Fibroblast of villous mesenchyme (primary cell): ENCODE results near the gene FGFR4. TPM values are rescaled to one million over a fixed set of nuclear protein-coding genes. Genes with fewer than 3 reads are reported as not detected.

Experiments used
- DNase-seq: peaks from one replicate; pipeline ENCODE4 v3.0.0-alpha.2; 2010; ENCODE audit warnings: low read depth
- H3K4me3 ChIP-seq: 2 replicates; pipeline ENCODE4 v1.5.1; 2011; ENCODE audit warnings: low read depth, mild to moderate bottlenecking, low read length
- CTCF ChIP-seq: IDR thresholded peaks from 2 replicates; pipeline ENCODE4 v1.5.1; 2012; ENCODE audit warnings: low read depth, mild to moderate bottlenecking, low read length; ENCODE audit not compliant: insufficient read depth
- total RNA-seq: library from RNA; depleted of rRNA; stranded (reverse); fragments of >200 nt; gene quantifications from 2 replicates; pipeline ENCODE4 v1.2.3, GENCODE V29; 2012

Gene FGFR4
- total RNA-seq, 1 donor, result 1.3 TPM

DNA sequence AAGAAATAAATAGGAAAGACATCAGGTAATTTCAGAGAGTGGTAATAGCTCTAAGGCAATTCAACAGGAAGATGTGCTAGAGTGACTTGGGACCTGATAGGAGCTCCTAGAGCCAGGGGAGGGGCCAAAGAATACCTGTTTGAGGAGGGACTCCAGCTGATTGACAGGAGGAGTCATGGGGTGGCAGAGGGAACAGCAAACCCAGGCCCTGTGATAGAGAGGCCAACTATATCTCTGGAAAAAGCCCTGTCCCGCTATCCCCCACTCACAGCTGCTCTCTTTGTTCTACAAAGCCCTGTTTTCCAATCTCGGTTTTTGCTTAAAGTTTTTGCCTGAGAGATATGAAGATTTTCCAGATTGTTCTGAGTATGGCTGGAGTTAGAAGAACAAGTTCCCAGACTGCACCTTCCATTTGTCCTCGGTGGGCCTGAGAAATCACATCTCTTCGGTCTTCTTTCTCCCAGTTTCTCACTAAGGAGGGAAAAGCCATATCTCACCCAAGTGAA, 37.8 kb downstream of the FGFR4 start:
- no peak for DNase-seq
- no peak for TF ChIP-seq CTCF
- H3K4me3 ChIP-seq, result no peak overlapping the region

DNA sequence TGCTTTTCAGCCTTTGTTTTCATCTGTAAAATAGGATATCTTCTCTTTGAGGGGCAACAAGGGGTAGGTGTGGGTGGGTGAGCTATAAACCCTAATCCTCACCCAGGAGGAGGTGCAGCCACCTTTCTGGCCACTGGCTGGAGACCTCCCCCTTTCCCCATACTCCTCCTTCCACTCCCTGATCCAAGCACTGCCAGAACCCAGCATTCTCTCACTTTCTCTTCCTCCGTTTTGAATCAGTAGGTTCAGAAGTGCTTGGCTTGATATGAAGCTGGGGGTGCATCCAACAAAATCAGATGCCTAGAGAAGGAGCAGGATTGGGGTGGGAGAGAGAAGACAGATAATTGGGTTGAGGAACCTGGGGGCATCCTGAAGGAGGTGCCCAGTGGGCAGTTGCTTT, 40.1 kb downstream of the FGFR4 start:
- no peak overlapping the region for H3K4me3 ChIP-seq
- DNase-seq, result no peak
- no peak for TF ChIP-seq CTCF

- no peak overlapping the region for H3K4me3 ChIP-seq
- no peak for DNase-seq
- no peak for TF ChIP-seq CTCF
Measured at GRCh38 chr5:177128551-177128981, 41.9 kb downstream of the FGFR4 start.

DNA sequence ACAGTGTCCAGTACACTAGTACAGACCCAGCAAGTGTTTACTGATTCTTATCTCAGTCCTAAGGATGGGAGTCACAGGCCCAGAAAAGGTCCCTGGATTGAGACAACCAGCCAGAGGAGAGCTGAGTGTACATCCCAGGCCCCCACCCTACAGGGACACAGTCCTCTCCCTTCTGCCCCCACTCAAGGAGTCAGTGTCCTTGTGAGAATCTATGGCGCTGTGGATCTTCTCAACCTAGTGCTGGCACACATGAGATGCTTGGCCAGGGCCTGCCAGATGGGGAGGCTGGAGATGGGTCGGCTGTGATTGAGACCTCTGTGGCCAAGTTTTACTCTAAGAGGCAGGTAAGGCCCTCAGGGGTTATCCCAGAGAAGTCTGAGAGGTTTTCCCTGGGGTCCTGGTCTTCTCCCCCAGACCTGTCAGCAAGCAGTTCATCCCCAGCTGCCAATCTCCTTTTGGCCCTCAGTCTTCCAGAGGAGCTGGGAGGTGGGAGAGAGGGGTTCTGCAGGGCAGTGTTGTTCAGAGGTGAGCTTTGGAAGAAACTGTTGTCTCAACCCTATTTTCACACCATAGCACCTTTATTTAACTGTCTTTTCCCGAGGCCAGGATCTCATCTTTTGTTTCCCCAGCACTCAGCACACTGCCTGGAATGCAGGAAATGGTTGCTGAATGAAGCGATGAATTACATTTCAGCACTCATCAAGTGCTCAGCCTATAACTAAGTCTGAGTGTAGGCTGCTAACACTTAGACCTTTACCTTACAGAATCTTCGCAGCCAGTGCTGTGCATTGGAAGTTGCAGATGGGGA, 43.7 kb downstream of the FGFR4 start:
- no peak for TF ChIP-seq CTCF
- H3K4me3 ChIP-seq, result no peak overlapping the region
- DNase-seq, result peak; percentile 24

DNA sequence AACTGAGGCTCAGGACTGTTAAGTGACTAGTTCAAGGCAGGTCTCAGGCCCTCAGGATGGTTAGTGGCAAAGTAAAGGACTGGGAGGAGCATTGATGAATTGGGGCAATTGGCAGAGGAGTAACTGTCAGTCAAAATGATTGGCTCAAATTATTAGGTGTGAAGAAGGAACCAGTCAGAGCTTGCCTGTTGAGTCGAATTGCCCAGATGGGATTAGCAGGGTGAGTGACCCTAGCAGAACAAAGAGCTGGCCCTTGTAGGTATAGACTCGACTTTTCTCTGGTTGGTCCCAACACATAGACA, 44.3 kb downstream of the FGFR4 start:
- DNase-seq, result no peak
- TF ChIP-seq CTCF, result no peak
- H3K4me3 ChIP-seq, result no peak overlapping the region

DNA sequence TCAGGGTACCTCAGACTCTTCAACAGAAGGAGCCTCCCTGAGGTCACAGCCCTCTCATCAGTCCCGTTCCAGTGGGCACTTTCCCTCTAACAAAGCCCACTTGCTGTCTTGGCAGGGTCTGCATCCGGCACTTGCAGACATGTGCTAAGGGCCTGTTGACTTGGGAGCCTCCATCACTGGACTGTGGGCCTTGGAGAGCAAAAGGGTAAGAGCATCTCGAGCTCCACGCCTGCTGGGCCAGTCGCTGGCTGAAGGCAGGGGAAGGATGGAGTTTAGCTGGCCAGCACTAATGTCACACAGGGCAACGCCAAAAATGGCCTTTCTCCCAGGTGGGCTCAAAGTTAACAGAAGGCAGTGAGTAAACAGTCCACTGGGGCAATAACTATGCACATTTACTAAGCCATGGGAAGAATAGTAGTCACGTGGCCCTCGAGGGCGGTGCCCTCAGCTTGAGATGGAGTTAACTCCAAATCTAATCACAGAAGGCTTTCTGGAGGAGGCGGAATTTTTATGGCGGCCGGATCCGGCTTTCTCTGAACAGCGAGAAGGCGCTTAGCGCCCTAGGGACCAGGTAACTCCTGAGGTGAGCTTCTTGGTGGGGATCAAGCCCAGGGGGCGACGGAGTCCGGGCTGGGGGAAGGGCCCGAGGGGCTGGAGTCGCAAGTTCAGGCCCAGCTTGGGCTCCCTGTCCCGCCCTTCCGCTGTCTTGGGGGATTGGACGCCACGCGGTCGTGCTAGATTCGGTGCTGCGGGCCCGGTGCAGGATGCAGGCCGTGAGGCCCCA, 44.8 kb downstream of the FGFR4 start:
- TF ChIP-seq CTCF, result no peak
- DNase-seq, result no peak
- no peak overlapping the region for H3K4me3 ChIP-seq
